Measurements from ENCODE around the gene APC.

APC gene

DNA sequence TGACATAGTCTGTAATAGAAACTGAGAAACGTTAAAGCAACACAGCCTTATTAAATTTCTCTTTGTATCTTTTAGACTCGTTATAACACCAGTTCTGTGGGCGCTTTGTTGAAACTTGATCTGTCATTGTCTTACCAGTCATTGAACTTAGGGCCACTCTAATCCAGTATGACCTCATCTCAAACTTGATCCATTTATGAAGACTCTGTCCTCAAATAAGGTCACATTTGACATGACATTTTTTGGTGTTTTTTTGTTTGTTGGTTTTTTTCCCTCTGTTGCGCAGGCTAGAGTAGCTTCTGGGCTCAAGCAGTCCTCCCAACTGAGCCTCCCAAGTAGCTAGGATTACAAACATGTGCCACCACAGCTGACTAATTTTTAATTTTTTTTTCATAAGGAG, 5.9 kb downstream of the APC start:
- no peak overlapping the region for H3K4me3 ChIP-seq (ENCODE audit: control insufficient read depth in 1 of 7, extremely low read depth in 1 of 7, insufficient read depth in 4 of 7, low read depth in 2 of 7, low read length in 6 of 7)
- ChIA-PET POLR2A (no interaction called here), CTCF (interaction anchor here (1.1 kb wide), 1 partner anchor 191 kb away, joined by 3 read pairs; no protein-coding TSS in a partner anchor)
- H3K9me3 ChIP-seq (ENCODE audit: control extremely low read depth in 1 of 5, control insufficient read depth in 4 of 5, insufficient read depth in 2 of 5, low read depth in 1 of 5, low read length in 4 of 5) = no peaks in the 10 kb centered on the region
- no peak overlapping the region for H3K27ac ChIP-seq (ENCODE audit: insufficient read depth in 1 of 2, low read depth in 1 of 2, low read length in 2 of 2, poor library complexity in 1 of 2, severe bottlenecking in 2 of 2)
- peaks cover 0 to 9% (median 0%) of the 10 kb centered on the region in 4 experiments for H3K4me1 ChIP-seq (ENCODE audit: control extremely low read depth in 1 of 4, control insufficient read depth in 4 of 4, insufficient read depth in 4 of 4, low read length in 3 of 4)
- WGBS (ENCODE audit: insufficient coverage) = 97% methylated on average over 3 of the region's 4 CpGs
- H3K27me3 ChIP-seq (replicated peaks in 2 of 5; ENCODE audit: control insufficient read depth in 4 of 5, insufficient read depth in 5 of 5, low read length in 4 of 5) = no peaks in the 10 kb centered on the region
- DNase-seq = no peak
- H3K36me3 ChIP-seq (ENCODE audit: control insufficient read depth in 4 of 4, insufficient read depth in 4 of 4, low read length in 3 of 4) = peaks cover 0 to 2% (median 0%) of the 10 kb centered on the region in 4 experiments

- no peak for DNase-seq
- Histone ChIP-seq H3K4me3 (ENCODE audit: control insufficient read depth in 1 of 7, extremely low read depth in 1 of 7, insufficient read depth in 4 of 7, low read depth in 2 of 7, low read length in 6 of 7) (no peak overlapping the region), H3K4me1 (ENCODE audit: control extremely low read depth in 1 of 4, control insufficient read depth in 4 of 4, insufficient read depth in 4 of 4, low read length in 3 of 4) (no peaks in the 10 kb centered on the region), H3K9me3 (ENCODE audit: control extremely low read depth in 1 of 5, control insufficient read depth in 4 of 5, insufficient read depth in 2 of 5, low read depth in 1 of 5, low read length in 4 of 5) (no peaks in the 10 kb centered on the region), H3K36me3 (ENCODE audit: control insufficient read depth in 4 of 4, insufficient read depth in 4 of 4, low read length in 3 of 4) (peaks cover 0 to 1% (median 0%) of the 10 kb centered on the region in 4 experiments), H3K27ac (ENCODE audit: insufficient read depth in 1 of 2, low read depth in 1 of 2, low read length in 2 of 2, poor library complexity in 1 of 2, severe bottlenecking in 2 of 2) (no peak overlapping the region), H3K27me3 (replicated peaks in 2 of 5; ENCODE audit: control insufficient read depth in 4 of 5, insufficient read depth in 5 of 5, low read length in 4 of 5) (no peaks in the 10 kb centered on the region)
- WGBS (ENCODE audit: insufficient coverage) = no CpG with 5 or more reads among the region's 1 CpG
- CTCF ChIA-PET = no interaction called here
- POLR2A ChIA-PET = no interaction called here
Observed at GRCh38 chr5:112752335-112752734, 14.7 kb downstream of the APC start.

- Histone ChIP-seq H3K4me3 (ENCODE audit: control insufficient read depth in 1 of 7, extremely low read depth in 1 of 7, insufficient read depth in 4 of 7, low read depth in 2 of 7, low read length in 6 of 7) (no peak overlapping the region), H3K9me3 (ENCODE audit: control extremely low read depth in 1 of 5, control insufficient read depth in 4 of 5, insufficient read depth in 2 of 5, low read depth in 1 of 5, low read length in 4 of 5) (no peaks in the 10 kb centered on the region), H3K27me3 (replicated peaks in 2 of 5; ENCODE audit: control insufficient read depth in 4 of 5, insufficient read depth in 5 of 5, low read length in 4 of 5) (no peaks in the 10 kb centered on the region), H3K27ac (ENCODE audit: insufficient read depth in 1 of 2, low read depth in 1 of 2, low read length in 2 of 2, poor library complexity in 1 of 2, severe bottlenecking in 2 of 2) (no peak overlapping the region), H3K4me1 (ENCODE audit: control extremely low read depth in 1 of 4, control insufficient read depth in 4 of 4, insufficient read depth in 4 of 4, low read length in 3 of 4) (no peaks in the 10 kb centered on the region), H3K36me3 (ENCODE audit: control insufficient read depth in 4 of 4, insufficient read depth in 4 of 4, low read length in 3 of 4) (peaks cover 0 to 7% (median 5%) of the 10 kb centered on the region in 4 experiments)
- WGBS (ENCODE audit: insufficient coverage) = no CpG with 5 or more reads among the region's 2 CpGs
- POLR2A ChIA-PET = no interaction called here
- no peak for DNase-seq
- CTCF ChIA-PET = interaction anchor here (1.0 to 2.0 kb wide), 4 partner anchors 56 to 580 kb away, joined by 3 to 13 read pairs (median 4); no protein-coding TSS in a partner anchor
Observed at GRCh38 chr5:112755703-112756102, 18.0 kb downstream of the APC start.

DNA sequence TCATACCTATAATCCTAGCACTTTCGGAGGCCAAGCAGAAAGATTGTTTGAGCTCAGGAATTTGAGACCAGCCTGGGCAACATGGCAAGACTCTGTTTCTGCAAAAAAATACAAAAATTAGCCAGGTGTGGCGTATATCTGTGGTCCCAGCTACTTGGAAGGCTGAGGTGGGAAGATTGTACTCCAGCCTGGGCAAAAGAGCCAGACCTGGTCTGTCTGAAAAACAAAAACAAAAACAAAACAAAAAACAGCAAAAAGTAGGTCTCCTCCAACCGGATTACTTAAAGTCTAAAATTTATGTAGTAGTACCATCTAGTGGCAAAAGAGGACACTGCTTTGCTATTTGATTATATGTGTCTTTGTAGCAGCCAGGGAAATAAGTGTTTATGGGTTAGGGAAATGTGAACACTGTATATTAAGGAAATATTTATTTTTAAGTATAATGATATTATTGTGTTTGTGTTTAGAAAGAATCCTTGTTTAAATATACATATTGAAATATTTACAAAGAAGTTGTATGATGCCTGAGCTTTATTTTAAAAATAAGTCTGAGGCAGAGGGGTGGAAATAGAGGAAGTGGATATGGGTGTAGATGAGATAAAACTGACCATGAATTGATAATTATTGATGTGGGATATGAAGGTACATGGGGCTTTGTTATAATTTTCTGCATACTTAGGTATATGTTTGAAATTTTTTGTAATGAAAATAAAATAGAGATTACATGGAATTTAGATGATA, 20.0 kb downstream of the APC start:
- 80% methylated on average over 1 of the region's 3 CpGs for WGBS (ENCODE audit: insufficient coverage)
- peaks cover 0 to 7% (median 5%) of the 10 kb centered on the region in 4 experiments for H3K36me3 ChIP-seq (ENCODE audit: control insufficient read depth in 4 of 4, insufficient read depth in 4 of 4, low read length in 3 of 4)
- ChIA-PET POLR2A (no interaction called here), CTCF (interaction anchor here (0.6 to 4.6 kb wide), 37 partner anchors 9 to 585 kb away, joined by 3 to 91 read pairs (median 4); partner anchors contain the start of gene SRP19)
- H3K4me1 ChIP-seq (ENCODE audit: control extremely low read depth in 1 of 4, control insufficient read depth in 4 of 4, insufficient read depth in 4 of 4, low read length in 3 of 4) = no peaks in the 10 kb centered on the region
- H3K27me3 ChIP-seq (replicated peaks in 2 of 5; ENCODE audit: control insufficient read depth in 4 of 5, insufficient read depth in 5 of 5, low read length in 4 of 5) = no peaks in the 10 kb centered on the region
- H3K27ac ChIP-seq (ENCODE audit: insufficient read depth in 1 of 2, low read depth in 1 of 2, low read length in 2 of 2, poor library complexity in 1 of 2, severe bottlenecking in 2 of 2) = no peak overlapping the region
- DNase-seq = peak; percentile 67 to 82 (median 78)
- no peak overlapping the region for H3K4me3 ChIP-seq (ENCODE audit: control insufficient read depth in 1 of 7, extremely low read depth in 1 of 7, insufficient read depth in 4 of 7, low read depth in 2 of 7, low read length in 6 of 7)
- H3K9me3 ChIP-seq (ENCODE audit: control extremely low read depth in 1 of 5, control insufficient read depth in 4 of 5, insufficient read depth in 2 of 5, low read depth in 1 of 5, low read length in 4 of 5) = no peaks in the 10 kb centered on the region

GRCh38 chr5:112758676-112759075, 21.0 kb downstream of the APC start:
- WGBS (ENCODE audit: insufficient coverage) = 100% methylated on average over 6 of the region's 7 CpGs
- H3K27ac ChIP-seq (ENCODE audit: insufficient read depth in 1 of 2, low read depth in 1 of 2, low read length in 2 of 2, poor library complexity in 1 of 2, severe bottlenecking in 2 of 2) = no peak overlapping the region
- H3K9me3 ChIP-seq (ENCODE audit: control extremely low read depth in 1 of 5, control insufficient read depth in 4 of 5, insufficient read depth in 2 of 5, low read depth in 1 of 5, low read length in 4 of 5) = no peaks in the 10 kb centered on the region
- H3K4me3 ChIP-seq (ENCODE audit: control insufficient read depth in 1 of 7, extremely low read depth in 1 of 7, insufficient read depth in 4 of 7, low read depth in 2 of 7, low read length in 6 of 7) = no peak overlapping the region
- ChIA-PET CTCF (interaction anchor here (1.0 to 4.6 kb wide), 12 partner anchors 10 to 583 kb away, joined by 3 to 91 read pairs (median 7); no protein-coding TSS in a partner anchor), POLR2A (no interaction called here)
- no peaks in the 10 kb centered on the region for H3K4me1 ChIP-seq (ENCODE audit: control extremely low read depth in 1 of 4, control insufficient read depth in 4 of 4, insufficient read depth in 4 of 4, low read length in 3 of 4)
- peaks cover 0 to 7% (median 6%) of the 10 kb centered on the region in 4 experiments for H3K36me3 ChIP-seq (ENCODE audit: control insufficient read depth in 4 of 4, insufficient read depth in 4 of 4, low read length in 3 of 4)
- no peaks in the 10 kb centered on the region for H3K27me3 ChIP-seq (replicated peaks in 2 of 5; ENCODE audit: control insufficient read depth in 4 of 5, insufficient read depth in 5 of 5, low read length in 4 of 5)
- DNase-seq = no peak

DNA sequence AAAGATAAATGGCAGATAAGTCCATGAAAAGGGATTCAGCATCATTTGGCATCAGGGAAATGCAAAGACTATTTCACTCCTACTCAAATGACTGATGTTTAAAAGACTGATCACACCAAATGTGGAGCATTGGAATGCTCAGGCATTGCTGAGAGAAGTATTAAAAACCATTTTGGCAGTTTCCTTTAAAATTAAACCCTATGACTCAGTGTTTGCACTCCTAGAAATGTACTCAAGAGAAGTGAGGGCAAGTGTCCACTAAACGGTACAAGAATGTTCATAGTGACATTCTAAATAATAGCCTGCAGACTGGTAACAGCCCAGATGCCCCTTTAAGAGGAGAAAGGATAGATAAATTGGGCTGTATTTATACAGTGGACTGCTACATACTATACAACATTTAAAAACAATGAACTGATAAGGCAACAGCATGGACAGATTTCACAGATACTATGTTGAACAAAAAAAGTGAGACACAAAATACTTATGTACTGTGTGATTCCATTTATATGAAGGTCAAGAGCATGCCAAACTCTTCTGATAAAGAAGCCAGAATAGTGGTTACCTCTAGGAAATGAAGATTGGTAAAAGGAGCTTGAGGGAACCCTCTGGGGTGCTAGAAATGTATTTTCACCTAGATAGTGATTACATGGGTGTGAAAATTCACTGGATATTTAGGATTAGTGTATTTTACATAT, 24.6 kb downstream of the APC start:
- no peaks in the 10 kb centered on the region for H3K9me3 ChIP-seq (ENCODE audit: control extremely low read depth in 1 of 5, control insufficient read depth in 4 of 5, insufficient read depth in 2 of 5, low read depth in 1 of 5, low read length in 4 of 5)
- no peak overlapping the region for H3K4me3 ChIP-seq (ENCODE audit: control insufficient read depth in 1 of 7, extremely low read depth in 1 of 7, insufficient read depth in 4 of 7, low read depth in 2 of 7, low read length in 6 of 7)
- H3K36me3 ChIP-seq (ENCODE audit: control insufficient read depth in 4 of 4, insufficient read depth in 4 of 4, low read length in 3 of 4) = peaks cover 6 to 12% (median 8%) of the 10 kb centered on the region in 4 experiments
- ChIA-PET CTCF (no interaction called here), POLR2A (no interaction called here)
- WGBS (ENCODE audit: insufficient coverage) = no CpG with 5 or more reads among the region's 1 CpG
- no peaks in the 10 kb centered on the region for H3K27me3 ChIP-seq (replicated peaks in 2 of 5; ENCODE audit: control insufficient read depth in 4 of 5, insufficient read depth in 5 of 5, low read length in 4 of 5)
- DNase-seq = no peak
- H3K27ac ChIP-seq (ENCODE audit: insufficient read depth in 1 of 2, low read depth in 1 of 2, low read length in 2 of 2, poor library complexity in 1 of 2, severe bottlenecking in 2 of 2) = no peak overlapping the region
- no peaks in the 10 kb centered on the region for H3K4me1 ChIP-seq (ENCODE audit: control extremely low read depth in 1 of 4, control insufficient read depth in 4 of 4, insufficient read depth in 4 of 4, low read length in 3 of 4)

DNA sequence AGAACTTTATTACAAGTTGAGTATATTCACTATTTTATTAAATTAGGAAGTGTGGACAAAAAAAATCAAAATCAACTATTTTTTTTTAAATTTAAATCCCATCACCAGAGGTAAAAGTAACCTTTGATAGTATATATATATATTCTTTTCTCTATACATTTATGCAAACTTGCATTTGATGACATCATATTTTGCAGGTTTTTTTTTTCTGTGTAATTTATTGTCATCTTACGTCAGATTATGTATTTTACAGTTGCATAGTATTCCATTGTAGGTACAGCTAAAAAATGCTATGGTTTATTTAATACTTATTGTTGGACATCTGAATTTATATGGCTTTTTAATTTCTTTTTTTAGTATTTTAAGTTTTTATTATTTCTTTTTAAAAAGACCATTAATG, 25.5 kb downstream of the APC start:
- Histone ChIP-seq H3K36me3 (ENCODE audit: control insufficient read depth in 4 of 4, insufficient read depth in 4 of 4, low read length in 3 of 4) (peaks cover 6 to 14% (median 13%) of the 10 kb centered on the region in 4 experiments), H3K27ac (ENCODE audit: insufficient read depth in 1 of 2, low read depth in 1 of 2, low read length in 2 of 2, poor library complexity in 1 of 2, severe bottlenecking in 2 of 2) (no peak overlapping the region), H3K27me3 (replicated peaks in 2 of 5; ENCODE audit: control insufficient read depth in 4 of 5, insufficient read depth in 5 of 5, low read length in 4 of 5) (no peaks in the 10 kb centered on the region), H3K4me3 (ENCODE audit: control insufficient read depth in 1 of 7, extremely low read depth in 1 of 7, insufficient read depth in 4 of 7, low read depth in 2 of 7, low read length in 6 of 7) (no peak overlapping the region), H3K9me3 (ENCODE audit: control extremely low read depth in 1 of 5, control insufficient read depth in 4 of 5, insufficient read depth in 2 of 5, low read depth in 1 of 5, low read length in 4 of 5) (no peaks in the 10 kb centered on the region), H3K4me1 (ENCODE audit: control extremely low read depth in 1 of 4, control insufficient read depth in 4 of 4, insufficient read depth in 4 of 4, low read length in 3 of 4) (no peaks in the 10 kb centered on the region)
- CTCF ChIA-PET = interaction anchor here (2.0 kb wide), 1 partner anchor 212 kb away, joined by 5 read pairs; no protein-coding TSS in a partner anchor
- no peak for DNase-seq
- POLR2A ChIA-PET = no interaction called here
- no CpG with 5 or more reads among the region's 1 CpG for WGBS (ENCODE audit: insufficient coverage)
